H1 (cell line): ENCODE results near the gene WFDC5. TPM values are rescaled to one million over a fixed set of nuclear protein-coding genes. Genes with fewer than 3 reads are reported as not detected.

Source experiments
- CTCF ChIA-PET: fragments of 300-600 bp; sonication (Branson Sonifier 250); formaldehyde crosslinking; loops from one replicate; lab custom pipeline; 2021; ENCODE audit not compliant: partially characterized antibody; lab: Charles Lee
- POLR2A ChIA-PET: fragments of 300-600 bp; sonication (Branson Sonifier 250); formaldehyde crosslinking; loops from one replicate; lab custom pipeline; 2021; ENCODE audit warnings: inconsistent platforms; ENCODE audit not compliant: partially characterized antibody; lab: Charles Lee
- DNase-seq, 2 experiments: peaks; one replicate each; pipeline versions ENCODE4 v3.0.0 to v3.0.0-alpha.2; 2010 to 2022; ENCODE audit warnings: low spot score in 2 of 2, low read depth in 1 of 2, mixed read lengths in 1 of 2
- FAIRE-seq: peaks from 2 replicates; lab custom pipeline; 2011; peaks lifted over from hg19 to GRCh38; lab: Jason Lieb, UNC
- H2AFZ ChIP-seq: 2 replicates; pipeline ENCODE4 v1.8.1; 2012; ENCODE audit warnings: low read length, inconsistent platforms
- H2AK5ac ChIP-seq: 2 replicates; pipeline ENCODE4 v1.6.1; 2013; ENCODE audit warnings: low read depth, low read length
- H2BK120ac ChIP-seq: replicated peaks from 2 replicates; pipeline ENCODE3; 2013; ENCODE audit warnings: low read depth, low read length, inconsistent platforms
- H2BK12ac ChIP-seq: 2 replicates; pipeline ENCODE4 v1.6.1; 2013; ENCODE audit warnings: low read depth, low read length
- H2BK15ac ChIP-seq: 2 replicates; pipeline ENCODE4 v1.6.1; 2013; ENCODE audit warnings: low read length
- H2BK20ac ChIP-seq: 2 replicates; pipeline ENCODE4 v1.6.1; 2013; ENCODE audit warnings: low read length
- H2BK5ac ChIP-seq: 2 replicates; pipeline ENCODE4 v1.6.1; 2013; ENCODE audit warnings: low read depth, low read length
- H3K14ac ChIP-seq: 2 replicates; pipeline ENCODE4 v1.6.1; 2013; ENCODE audit warnings: inconsistent platforms; ENCODE audit not compliant: insufficient read length
- H3K18ac ChIP-seq: 2 replicates; pipeline ENCODE4 v1.6.1; 2013; ENCODE audit warnings: low read length; ENCODE audit errors: extremely low read depth
- H3K23ac ChIP-seq: 2 replicates; pipeline ENCODE4 v1.6.1; 2013; ENCODE audit warnings: inconsistent platforms; ENCODE audit not compliant: insufficient read length
- H3K23me2 ChIP-seq: 2 replicates; pipeline ENCODE4 v1.6.1; 2013; ENCODE audit warnings: low read depth, low read length
- H3K27ac ChIP-seq: 2 replicates; pipeline ENCODE4 v1.6.1; 2011; ENCODE audit warnings: low read depth, low read length, inconsistent platforms
- H3K27me3 ChIP-seq, 4 experiments: replicated peaks in 1 of 4; 1 replicate in 1 of 4; 2 replicates in 3 of 4; pipeline versions ENCODE4 v1.6.1 to v1.8.1; 2011 to 2013; ENCODE audit warnings: low read length in 3 of 4, mild to moderate bottlenecking in 3 of 4, inconsistent platforms in 2 of 4, mixed read lengths in 2 of 4, moderate library complexity in 1 of 4; ENCODE audit not compliant: control insufficient read depth in 3 of 4, insufficient read depth in 3 of 4; ENCODE audit errors: extremely low read depth in 1 of 4
- H3K36me3 ChIP-seq, 4 experiments: 2 replicates each; pipeline versions ENCODE4 v1.6.1 to v1.8.1; 2011 to 2013; ENCODE audit warnings: mild to moderate bottlenecking in 4 of 4, low read length in 3 of 4, moderate library complexity in 2 of 4, control low read depth in 1 of 4, inconsistent platforms in 1 of 4; ENCODE audit not compliant: insufficient read depth in 4 of 4, control insufficient read depth in 2 of 4
- H3K4ac ChIP-seq: replicated peaks from 2 replicates; pipeline ENCODE3; 2013; ENCODE audit warnings: low read length, low read depth, mixed read lengths, inconsistent platforms; ENCODE audit not compliant: insufficient read length
- H3K4me1 ChIP-seq, 4 experiments: replicated peaks in 1 of 4; 1 replicate in 1 of 4; 2 replicates in 3 of 4; pipeline versions ENCODE4 v1.6.1 to v1.8.1; 2011 to 2013; ENCODE audit warnings: low read length in 3 of 4, inconsistent platforms in 2 of 4, mixed read lengths in 1 of 4; ENCODE audit not compliant: insufficient read depth in 4 of 4, control insufficient read depth in 3 of 4
- H3K4me2 ChIP-seq, 2 experiments: 2 replicates each; pipeline versions ENCODE4 v1.6.1 to v1.8.1; 2011 to 2013; ENCODE audit warnings: low read depth in 2 of 2, low read length in 2 of 2, control low read depth in 1 of 2, inconsistent platforms in 1 of 2, mild to moderate bottlenecking in 1 of 2; ENCODE audit not compliant: insufficient read depth in 1 of 2
- H3K4me3 ChIP-seq, 4 experiments: fragments of 200-600, 300-600 bp in 1 of 4; sonication (generic), shearing (Covaris generic), sonication (Bioruptor Twin) in 1 of 4; 2 replicates each; pipeline versions ENCODE4 v1.5.1 to v1.8.1; 2011 to 2016; ENCODE audit warnings: low read length in 4 of 4, low read depth in 3 of 4, control low read depth in 2 of 4, inconsistent platforms in 2 of 4, mild to moderate bottlenecking in 2 of 4, mixed read lengths in 1 of 4, moderate library complexity in 1 of 4; ENCODE audit not compliant: insufficient read depth in 2 of 4; ENCODE audit errors: extremely low read depth in 1 of 4
- H3K56ac ChIP-seq: replicated peaks from 2 replicates; pipeline ENCODE3; 2013; ENCODE audit warnings: low read depth, mild to moderate bottlenecking, mixed read lengths, low read length, inconsistent platforms; ENCODE audit not compliant: insufficient read length
- H3K79me1 ChIP-seq: 2 replicates; pipeline ENCODE4 v1.6.1; 2013; ENCODE audit warnings: low read depth, low read length, control low read depth
- H3K79me2 ChIP-seq, 2 experiments: 2 replicates each; pipeline versions ENCODE4 v1.6.1 to v1.8.1; 2012 to 2013; ENCODE audit warnings: low read length in 2 of 2, mild to moderate bottlenecking in 2 of 2, inconsistent platforms in 1 of 2; ENCODE audit not compliant: insufficient read depth in 2 of 2, control insufficient read depth in 1 of 2
- H3K9ac ChIP-seq, 4 experiments: replicated peaks in 1 of 4; 1 replicate in 1 of 4; 2 replicates in 3 of 4; pipeline versions ENCODE4 v1.6.1 to v1.8.1; 2011 to 2013; ENCODE audit warnings: low read depth in 3 of 4, low read length in 3 of 4, control low read depth in 2 of 4, mild to moderate bottlenecking in 2 of 4, moderate library complexity in 2 of 4, inconsistent platforms in 1 of 4; ENCODE audit errors: extremely low read depth in 1 of 4
- H3K9me3 ChIP-seq, 2 experiments: 2 replicates each; pipeline versions ENCODE4 v1.6.1 to v1.8.1; 2012 to 2013; ENCODE audit warnings: mild to moderate bottlenecking in 2 of 2, moderate library complexity in 2 of 2, control low read depth in 1 of 2, inconsistent platforms in 1 of 2, low read depth in 1 of 2, low read length in 1 of 2, mixed read lengths in 1 of 2; ENCODE audit not compliant: insufficient read depth in 2 of 2
- H4K20me1 ChIP-seq, 2 experiments: replicated peaks in 1 of 2; 2 replicates each; pipeline versions ENCODE3 to v1.8.1; 2011 to 2013; ENCODE audit warnings: inconsistent platforms in 2 of 2, low read length in 2 of 2, mild to moderate bottlenecking in 1 of 2; ENCODE audit not compliant: insufficient read depth in 2 of 2, control insufficient read depth in 1 of 2
- H4K5ac ChIP-seq: 2 replicates; pipeline ENCODE4 v1.6.1; 2013; ENCODE audit warnings: low read length, low read depth, mixed read lengths, inconsistent platforms; ENCODE audit not compliant: insufficient read length
- H4K8ac ChIP-seq: 2 replicates; pipeline ENCODE4 v1.8.0; 2013; ENCODE audit warnings: mild to moderate bottlenecking, moderate library complexity, low read length, inconsistent platforms; ENCODE audit not compliant: insufficient read depth; ENCODE audit errors: extremely low read depth
- H4K91ac ChIP-seq: replicated peaks from 2 replicates; pipeline ENCODE3; 2013; ENCODE audit warnings: low read length, mixed read lengths, inconsistent platforms; ENCODE audit not compliant: insufficient read length
- BACH1 ChIP-seq: IDR thresholded peaks from 2 replicates; pipeline ENCODE4 v1.6.1; 2012; ENCODE audit warnings: low read length, improper control_type of control experiment
- BCL11A ChIP-seq, 2 experiments: IDR thresholded peaks; one replicate each; pipeline ENCODE4 v1.6.1; 2011; ENCODE audit warnings: low read depth in 2 of 2, low read length in 2 of 2, mild to moderate bottlenecking in 2 of 2
- CBX8 ChIP-seq: fragments of 300-800, 300-1000 bp; sonication (generic); IDR thresholded peaks from 2 replicates; pipeline ENCODE4 v1.7.1; 2016; ENCODE audit warnings: low read depth, low read length, borderline replicate concordance
- HDAC6 ChIP-seq: IDR thresholded peaks from one replicate; pipeline ENCODE4 v1.7.1; 2012; ENCODE audit warnings: low read depth, mild to moderate bottlenecking, inconsistent platforms, low read length, moderate library complexity
- JUN ChIP-seq: IDR thresholded peaks from 2 replicates; pipeline ENCODE4 v1.6.1; 2011; ENCODE audit warnings: low read depth, mild to moderate bottlenecking, improper control_type of control experiment, low read length
- JUND ChIP-seq: IDR thresholded peaks from 2 replicates; pipeline ENCODE4 v1.6.1; 2011; ENCODE audit warnings: mild to moderate bottlenecking, improper control_type of control experiment, low read length
- POLR2A ChIP-seq, 2 experiments: IDR thresholded peaks; 1 replicate in 1 of 2; 2 replicates in 1 of 2; pipeline ENCODE4 v1.6.1; 2011; ENCODE audit warnings: low read depth in 2 of 2, low read length in 2 of 2, mild to moderate bottlenecking in 2 of 2; ENCODE audit errors: control extremely low read depth in 1 of 2
- POLR2AphosphoS5 ChIP-seq: IDR thresholded peaks from 2 replicates; pipeline ENCODE4 v1.6.1; 2011; ENCODE audit warnings: low read depth, low read length
- POU5F1 ChIP-seq: IDR thresholded peaks from 2 replicates; pipeline ENCODE4 v1.6.1; 2011; ENCODE audit warnings: low read depth, mild to moderate bottlenecking, low read length, moderate library complexity
- SIRT6 ChIP-seq: IDR thresholded peaks from one replicate; pipeline ENCODE4 v1.7.1; 2012; ENCODE audit warnings: low read length, inconsistent platforms
- SIX5 ChIP-seq: IDR thresholded peaks from 2 replicates; pipeline ENCODE4 v1.6.1; 2011; ENCODE audit warnings: mild to moderate bottlenecking, low read depth, low read length
- SP2 ChIP-seq: IDR thresholded peaks from 2 replicates; pipeline ENCODE4 v1.6.1; 2012; ENCODE audit warnings: mild to moderate bottlenecking, low read length, inconsistent platforms
- TCF12 ChIP-seq: IDR thresholded peaks from 2 replicates; pipeline ENCODE4 v1.6.1; 2011; ENCODE audit warnings: low read depth, mild to moderate bottlenecking, low read length
- WGBS, 2 experiments: shearing (Covaris generic) in 1 of 2; methylation state at CpG; one replicate each; pipeline versions ENCODE4 v1.1.6 to v1.1.7; 2013 to 2015; ENCODE audit warnings: low lambda C conversion rate in 2 of 2, mixed read lengths in 2 of 2, inconsistent platforms in 1 of 2, low coverage in 1 of 2, missing lambda C conversion rate in 1 of 2; ENCODE audit not compliant: insufficient replicate concordance in 2 of 2, insufficient coverage in 1 of 2, insufficient read length in 1 of 2; ENCODE audit errors: extremely low coverage in 1 of 2, missing lambda C conversion rate in 1 of 2; 5-methylcytosine and 5-hydroxymethylcytosine counted together
- polyA plus RNA-seq, 7 experiments: library from polyadenylated mRNA; depleted of rRNA in 3 of 7; stranded (reverse) in 5 of 7; unstranded in 2 of 7; fragments of >200 nt in 5 of 7; fragments of 200-250 nt in 2 of 7; gene quantifications; 1 replicate in 5 of 7; 2 replicates in 1 of 7; 4 replicates in 1 of 7; pipeline versions ENCODE4 v1.2.1 to v1.2.3, GENCODE V29; 2011 to 2013; ENCODE audit warnings: missing spikeins in 2 of 7, mixed read lengths in 2 of 7
- total RNA-seq: library from RNA; stranded (reverse); fragmentation: NEBNext Ultra II Directional; extraction: Animal tissue kit (Norgen Biotek cat#: 25700); gene quantifications from 2 replicates; pipeline ENCODE4 v1.2.1, GENCODE V29; 2021
- TF ChIP-seq, protein P1 (sequence below): IDR thresholded peaks from 2 replicates; pipeline ENCODE4 v1.6.1; 2011; ENCODE audit warnings: low read length, improper control_type of control experiment
- TF ChIP-seq, protein P2 (sequence below): IDR thresholded peaks from 2 replicates; pipeline ENCODE4 v1.6.1; 2011; ENCODE audit warnings: low read depth, mild to moderate bottlenecking, low read length; ENCODE audit not compliant: insufficient read depth

WFDC5 gene
- total and polyA plus RNA-seq, 2 of the 8 experiments (the other 6 are each of a cell fraction or from before 2014, with no cell fraction given) = not detected

DNA sequence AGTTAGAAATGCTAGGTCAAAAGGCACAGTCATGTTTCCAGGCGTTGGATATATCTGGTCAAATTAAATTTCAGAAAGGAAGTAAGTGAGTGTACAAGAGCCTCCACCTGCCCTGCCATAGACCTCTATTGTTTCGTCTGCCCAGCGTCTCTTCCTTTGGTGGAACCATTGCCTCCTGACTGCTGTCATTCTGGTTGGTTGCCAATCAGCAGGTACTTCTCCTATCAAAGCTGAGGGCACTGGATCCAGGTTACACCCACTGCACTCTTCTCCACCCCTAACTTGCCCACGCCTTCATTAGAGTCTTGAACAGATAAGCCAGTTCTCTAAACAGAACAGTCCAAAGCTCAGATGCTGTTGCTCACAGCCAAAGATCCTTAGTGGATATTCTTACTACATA, 2.6 kb upstream of the WFDC5 start:
- H3K27me3 ChIP-seq = no peaks in the 10 kb centered on the region
- no peaks in the 10 kb centered on the region for H3K79me1 ChIP-seq
- no peaks in the 10 kb centered on the region for H3K36me3 ChIP-seq
- no peaks in the 10 kb centered on the region for H3K79me2 ChIP-seq
- H4K20me1 ChIP-seq = no peaks in the 10 kb centered on the region
- no peak overlapping the region for H4K5ac ChIP-seq
- DNase-seq (no peak), FAIRE-seq (no peak)
- no peak overlapping the region for H2AFZ ChIP-seq
- H2BK20ac ChIP-seq = no peak overlapping the region
- ChIA-PET POLR2A (no interaction called here), CTCF (interaction anchor here (0.7 to 2.2 kb wide), 7 partner anchors 10 to 112 kb away, joined by 3 to 7 read pairs (median 4); no protein-coding TSS in a partner anchor)
- no peaks in the 10 kb centered on the region for H3K9me3 ChIP-seq
- no peaks in the 10 kb centered on the region for H3K23me2 ChIP-seq
- no peaks in the 10 kb centered on the region; a peak in 1 of 7 replicates for H3K4me1 ChIP-seq
- H4K91ac ChIP-seq = no peak overlapping the region
- no peak overlapping the region for H2BK12ac ChIP-seq
- H3K4me3 ChIP-seq = no peak overlapping the region
- no peak overlapping the region for H3K9ac ChIP-seq
- 78% methylated on average over 4 of the region's 4 CpGs; no CpG with 5 or more reads in 1 of the 2 experiments for WGBS, 2 experiments
- H3K27ac ChIP-seq = no peak overlapping the region
- H3K14ac ChIP-seq = no peak overlapping the region
- no peak overlapping the region for H3K18ac ChIP-seq
- no peak overlapping the region for H2AK5ac ChIP-seq
- no peak overlapping the region for H2BK15ac ChIP-seq
- H4K8ac ChIP-seq = no peak overlapping the region
- H3K4ac ChIP-seq = no peak overlapping the region
- no peak overlapping the region for H3K4me2 ChIP-seq
- no peak overlapping the region for H2BK120ac ChIP-seq
- no peak overlapping the region for H3K56ac ChIP-seq
- no peak overlapping the region for H3K23ac ChIP-seq
- H2BK5ac ChIP-seq = no peak overlapping the region
- TF ChIP-seq CBX8 (no peak), POLR2AphosphoS5 (no peak), POU5F1 (no peak), POLR2A (IDR thresholded peaks at IDR 0.05; ENCODE audit: control extremely low read depth in 1 of 2, low read depth in 2 of 2, low read length in 2 of 2) (no peak), HDAC6 (no peak), SIRT6 (no peak), TCF12 (no peak), BACH1 (no peak), SP2 (no peak), SIX5 (no peak), JUND (no peak), JUN (no peak), BCL11A (IDR thresholded peaks at IDR 0.05; ENCODE audit: low read depth in 2 of 2, low read length in 2 of 2) (no peak)
- TF ChIP-seq, protein P1, sequence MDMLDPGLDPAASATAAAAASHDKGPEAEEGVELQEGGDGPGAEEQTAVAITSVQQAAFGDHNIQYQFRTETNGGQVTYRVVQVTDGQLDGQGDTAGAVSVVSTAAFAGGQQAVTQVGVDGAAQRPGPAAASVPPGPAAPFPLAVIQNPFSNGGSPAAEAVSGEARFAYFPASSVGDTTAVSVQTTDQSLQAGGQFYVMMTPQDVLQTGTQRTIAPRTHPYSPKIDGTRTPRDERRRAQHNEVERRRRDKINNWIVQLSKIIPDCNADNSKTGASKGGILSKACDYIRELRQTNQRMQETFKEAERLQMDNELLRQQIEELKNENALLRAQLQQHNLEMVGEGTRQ = no peak
- TF ChIP-seq, protein P2, sequence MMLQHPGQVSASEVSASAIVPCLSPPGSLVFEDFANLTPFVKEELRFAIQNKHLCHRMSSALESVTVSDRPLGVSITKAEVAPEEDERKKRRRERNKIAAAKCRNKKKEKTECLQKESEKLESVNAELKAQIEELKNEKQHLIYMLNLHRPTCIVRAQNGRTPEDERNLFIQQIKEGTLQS = no peak
